Measurements from ENCODE around the gene BEST2. TPM values are rescaled to one million over a fixed set of nuclear protein-coding genes. Genes with fewer than 3 reads are reported as not detected.

BEST2 gene
- total and polyA plus RNA-seq, 4 experiments from 2014 or later: not detected

- Histone ChIP-seq H3K36me3 (ENCODE audit: insufficient read depth, low read length) (no peaks in the 10 kb centered on the region), H3K4me3 (ENCODE audit: low read length in 2 of 2) (peak within 1 kb of the TSS; percentile 88 to 100), H3K9me3 (ENCODE audit: control insufficient read depth in 1 of 2, low read length in 2 of 2) (no peaks in the 10 kb centered on the region), H3K27me3 (ENCODE audit: insufficient read depth, low read length) (no peaks in the 10 kb centered on the region), H3K4me1 (ENCODE audit: insufficient read depth, low read length) (peaks cover 53% of the 10 kb centered on the region), H3K27ac (ENCODE audit: low read depth, low read length) (peak within 1 kb of the TSS; percentile 100)
- H3K27ac Mint-ChIP-seq: peak within 1 kb of the TSS in 6 of 7 donors; percentile 99 to 100 (median 100)
- ChIA-PET POLR2A (ENCODE audit: partially characterized antibody) (interaction anchor here (0.7 to 20.0 kb wide), 32 partner anchors 11 to 502 kb away, joined by 3 to 1162 read pairs (median 5); partner anchors contain the start of genes CALR, DHPS, FARSA and FBXW9), CTCF (ENCODE audit: partially characterized antibody) (interaction anchor here (2.3 to 17.4 kb wide), 2 partner anchors 21 to 68 kb away, joined by 5 to 906 read pairs; partner anchors contain the start of genes HOOK2 and TNPO2)
- peaks cover 29 to 58% (median 38%) of the 10 kb centered on the region in 4 donors for H3K4me1 Mint-ChIP-seq
- intact Hi-C loops (cut with micrococcal nuclease): loop anchor here (5.0 kb wide), 3 partner anchors 156 to 1056 kb away; partner anchors contain the start of genes IER2, RAD23A and STX10
- peak; percentile 96 to 99 (median 98) for DNase-seq
- peaks cover 5 to 25% of the 10 kb centered on the region in 2 donors for H3K36me3 Mint-ChIP-seq
- H3K27me3 Mint-ChIP-seq: no peaks in the 10 kb centered on the region
- H3K9me3 Mint-ChIP-seq: peaks cover 0 to 24% (median 0%) of the 10 kb centered on the region in 8 donors
- peak within 1 kb of the TSS; percentile 92 to 98 (median 95) for H3K4me3 Mint-ChIP-seq
These were observed 39.9 kb downstream of the BEST2 start, which contains the start of gene JUNB for GRCh38 chr19:12791345-12792050. Gene JUNB (plus strand): TSS chr19:12791486. CDS start chr19:12791772, 286 bp downstream.

GRCh38 chr19:12792051-12792852, 40.7 kb downstream of the BEST2 start:
- intact Hi-C loops (cut with micrococcal nuclease): loop anchor here (5.0 kb wide), 3 partner anchors 155 to 1055 kb away; partner anchors contain the start of genes IER2, RAD23A and STX10
- CTCF ChIA-PET (ENCODE audit: partially characterized antibody): interaction anchor here (0.8 to 17.4 kb wide), 5 partner anchors 10 to 141 kb away, joined by 3 to 906 read pairs (median 5); partner anchors contain the start of genes FARSA, HOOK2, THSD8 and TNPO2

GRCh38 chr19:12792853-12793289, 41.3 kb downstream of the BEST2 start:
- no peaks in the 10 kb centered on the region for H3K27me3 ChIP-seq (ENCODE audit: insufficient read depth, low read length)
- ChIA-PET CTCF (ENCODE audit: partially characterized antibody) (interaction anchor here (0.8 to 17.4 kb wide), 7 partner anchors 9 to 141 kb away, joined by 3 to 906 read pairs (median 5); partner anchors contain the start of genes DHPS, FARSA, HOOK2 and THSD8), POLR2A (ENCODE audit: partially characterized antibody) (interaction anchor here (0.6 to 20.0 kb wide), 27 partner anchors 10 to 1725 kb away, joined by 3 to 1162 read pairs (median 4); partner anchors contain the start of genes CALR, DHPS, DNAJB1 and FBXW9)
- intact Hi-C loops (cut with micrococcal nuclease): loop anchor here (5.0 kb wide), 3 partner anchors 154 to 1054 kb away; partner anchors contain the start of genes IER2, RAD23A and STX10
- Mint-ChIP-seq H3K36me3 (peaks cover 7 to 28% of the 10 kb centered on the region in 2 donors), H3K4me3 (peak overlapping the region; percentile 92 to 98 (median 95)), H3K9me3 (peaks cover 0 to 24% (median 0%) of the 10 kb centered on the region in 8 donors), H3K27me3 (no peaks in the 10 kb centered on the region), H3K27ac (peak overlapping the region in 6 of 7 donors; percentile 99 to 100 (median 100)), H3K4me1 (peaks cover 31 to 61% (median 40%) of the 10 kb centered on the region in 4 donors)
- no peaks in the 10 kb centered on the region for H3K9me3 ChIP-seq (ENCODE audit: control insufficient read depth in 1 of 2, low read length in 2 of 2)
- peak in 1 of 5 donors; percentile 57 for DNase-seq
- H3K4me3 ChIP-seq (ENCODE audit: low read length in 2 of 2): peak overlapping the region; percentile 88 to 100
- peaks cover 4% of the 10 kb centered on the region for H3K36me3 ChIP-seq (ENCODE audit: insufficient read depth, low read length)
- H3K4me1 ChIP-seq (ENCODE audit: insufficient read depth, low read length): peaks cover 50% of the 10 kb centered on the region
- peak overlapping the region; percentile 100 for H3K27ac ChIP-seq (ENCODE audit: low read depth, low read length)

More at GRCh38 chr19:12792051-12792852, 40.7 kb downstream of the BEST2 start:
- Mint-ChIP-seq H3K27ac (peak overlapping the region in 6 of 7 donors; percentile 99 to 100 (median 100)), H3K36me3 (peaks cover 7 to 28% of the 10 kb centered on the region in 2 donors), H3K27me3 (no peaks in the 10 kb centered on the region), H3K9me3 (peaks cover 0 to 24% (median 0%) of the 10 kb centered on the region in 8 donors), H3K4me1 (peaks cover 31 to 62% (median 40%) of the 10 kb centered on the region in 4 donors), H3K4me3 (peak overlapping the region; percentile 92 to 98 (median 95))
- no peaks in the 10 kb centered on the region for H3K27me3 ChIP-seq (ENCODE audit: insufficient read depth, low read length)
- peak; percentile 67 to 78 (median 75) for DNase-seq
- H3K36me3 ChIP-seq (ENCODE audit: insufficient read depth, low read length): peaks cover 4% of the 10 kb centered on the region
- H3K27ac ChIP-seq (ENCODE audit: low read depth, low read length): peak overlapping the region; percentile 100
- POLR2A ChIA-PET (ENCODE audit: partially characterized antibody): interaction anchor here (0.7 to 20.0 kb wide), 37 partner anchors 10 to 503 kb away, joined by 3 to 1162 read pairs (median 5); partner anchors contain the start of genes CALR, DHPS, FARSA and FBXW9
- peak overlapping the region; percentile 88 to 100 for H3K4me3 ChIP-seq (ENCODE audit: low read length in 2 of 2)
- no peaks in the 10 kb centered on the region for H3K9me3 ChIP-seq (ENCODE audit: control insufficient read depth in 1 of 2, low read length in 2 of 2)
- peaks cover 50% of the 10 kb centered on the region for H3K4me1 ChIP-seq (ENCODE audit: insufficient read depth, low read length)

GRCh38 chr19:12793290-12794195, 42.0 kb downstream of the BEST2 start:
- ChIA-PET POLR2A (ENCODE audit: partially characterized antibody) (interaction anchor here (0.6 to 20.0 kb wide), 22 partner anchors 9 to 1725 kb away, joined by 3 to 1162 read pairs (median 8); partner anchors contain the start of genes DHPS, DNAJB1, FBXW9 and GCDH), CTCF (ENCODE audit: partially characterized antibody) (interaction anchor here (0.8 to 17.4 kb wide), 7 partner anchors 9 to 140 kb away, joined by 3 to 906 read pairs (median 5); partner anchors contain the start of genes DHPS, FARSA, HOOK2 and THSD8)
- DNase-seq: peak; percentile 95 to 98 (median 97)
- H3K36me3 ChIP-seq (ENCODE audit: insufficient read depth, low read length): peaks cover 4% of the 10 kb centered on the region
- no peaks in the 10 kb centered on the region for H3K9me3 ChIP-seq (ENCODE audit: control insufficient read depth in 1 of 2, low read length in 2 of 2)
- peaks cover 7 to 28% of the 10 kb centered on the region in 2 donors for H3K36me3 Mint-ChIP-seq
- H3K4me3 Mint-ChIP-seq: peak overlapping the region; percentile 92 to 98 (median 95)
- H3K4me1 Mint-ChIP-seq: peaks cover 30 to 55% (median 36%) of the 10 kb centered on the region in 4 donors
- H3K27me3 Mint-ChIP-seq: no peaks in the 10 kb centered on the region
- H3K27ac ChIP-seq (ENCODE audit: low read depth, low read length): peak overlapping the region; percentile 100
- peak overlapping the region in 6 of 7 donors; percentile 99 to 100 (median 100) for H3K27ac Mint-ChIP-seq
- H3K4me3 ChIP-seq (ENCODE audit: low read length in 2 of 2): peak overlapping the region; percentile 88 to 100
- H3K27me3 ChIP-seq (ENCODE audit: insufficient read depth, low read length): no peaks in the 10 kb centered on the region
- H3K9me3 Mint-ChIP-seq: peaks cover 0 to 24% (median 0%) of the 10 kb centered on the region in 8 donors
- intact Hi-C loops (cut with micrococcal nuclease): loop anchor here (5.0 kb wide), 3 partner anchors 154 to 1054 kb away; partner anchors contain the start of genes IER2, RAD23A and STX10
- H3K4me1 ChIP-seq (ENCODE audit: insufficient read depth, low read length): peaks cover 47% of the 10 kb centered on the region

- no peaks in the 10 kb centered on the region for H3K27me3 ChIP-seq (ENCODE audit: insufficient read depth, low read length)
- peaks cover 4% of the 10 kb centered on the region for H3K36me3 ChIP-seq (ENCODE audit: insufficient read depth, low read length)
- Mint-ChIP-seq H3K27ac (peak overlapping the region in 6 of 7 donors; percentile 93 to 99 (median 98)), H3K27me3 (no peaks in the 10 kb centered on the region), H3K4me1 (peaks cover 25 to 46% (median 31%) of the 10 kb centered on the region in 4 donors), H3K4me3 (peak overlapping the region; percentile 62 to 88 (median 84)), H3K9me3 (peaks cover 0 to 24% (median 0%) of the 10 kb centered on the region in 8 donors), H3K36me3 (peaks cover 7 to 30% of the 10 kb centered on the region in 2 donors)
- peak overlapping the region; percentile 100 for H3K27ac ChIP-seq (ENCODE audit: low read depth, low read length)
- H3K9me3 ChIP-seq (ENCODE audit: control insufficient read depth in 1 of 2, low read length in 2 of 2): no peaks in the 10 kb centered on the region
- H3K4me3 ChIP-seq (ENCODE audit: low read length in 2 of 2): peak overlapping the region; percentile 11 to 100
- ChIA-PET POLR2A (ENCODE audit: partially characterized antibody) (interaction anchor here (4.3 to 20.0 kb wide), 6 partner anchors 8 to 72 kb away, joined by 26 to 1162 read pairs (median 61); partner anchors contain the start of genes GET3, HOOK2, PRDX2 and RNASEH2A), CTCF (ENCODE audit: partially characterized antibody) (interaction anchor here (0.8 to 17.4 kb wide), 5 partner anchors 24 to 118 kb away, joined by 5 to 906 read pairs (median 13); partner anchors contain the start of genes HOOK2 and TNPO2)
- H3K4me1 ChIP-seq (ENCODE audit: insufficient read depth, low read length): peaks cover 39% of the 10 kb centered on the region
- intact Hi-C loops (cut with micrococcal nuclease): loop anchor here (5.0 kb wide), 3 partner anchors 153 to 1053 kb away; partner anchors contain the start of genes IER2, RAD23A and STX10
- peak in 3 of 5 donors; percentile 43 to 64 (median 57) for DNase-seq
These were observed 42.8 kb downstream of the BEST2 start for GRCh38 chr19:12794196-12794941.
